SU-DHL-6 (cell line): ENCODE measurements around the gene CPA4.

Source experiments
- H2AFZ ChIP-seq: fragments of 200-600 bp; sonication (generic); 2 replicates; pipeline ENCODE4 v1.6.1; 2014; ENCODE audit warnings: low read depth, mild to moderate bottlenecking, moderate library complexity, mixed read lengths, antibody characterized with exemption, low read length; ENCODE audit not compliant: severe bottlenecking
- H3F3A ChIP-seq: fragments of 200-600 bp; shearing (Covaris generic); 2 replicates; pipeline ENCODE4 v1.6.0; 2016; ENCODE audit warnings: antibody characterized with exemption, mild to moderate bottlenecking; ENCODE audit not compliant: insufficient read depth
- H3K27ac ChIP-seq: fragments of 200-600 bp; sonication (generic); 2 replicates; pipeline ENCODE4 v1.5.1; 2016; ENCODE audit warnings: low read depth, mild to moderate bottlenecking, low read length, moderate library complexity, mixed read lengths
- H3K27me3 ChIP-seq: fragments of 200-600 bp; sonication (generic), shearing (Covaris generic); 2 replicates; pipeline ENCODE4 v1.6.0; 2014; ENCODE audit warnings: mild to moderate bottlenecking, low read length
- H3K36me3 ChIP-seq: fragments of 200-600 bp; sonication (generic); 2 replicates; pipeline ENCODE4 v1.6.1; 2014; ENCODE audit warnings: mild to moderate bottlenecking, low read length, mixed read lengths
- H3K4me2 ChIP-seq: fragments of 300-600, 200-600 bp; shearing (Covaris generic), sonication (generic); 2 replicates; pipeline ENCODE4 v1.6.0; 2014; ENCODE audit warnings: low read length, low read depth, mild to moderate bottlenecking; ENCODE audit not compliant: poor library complexity, severe bottlenecking
- H3K4me3 ChIP-seq: fragments of 200-600 bp; sonication (generic); 2 replicates; pipeline ENCODE4 v1.5.1; 2014; ENCODE audit warnings: antibody characterized with exemption, low read length, mild to moderate bottlenecking, mixed read lengths; ENCODE audit not compliant: insufficient read depth, poor library complexity, severe bottlenecking
- H3K79me2 ChIP-seq: fragments of 200-600 bp; sonication (generic); 2 replicates; pipeline ENCODE4 v1.6.1; 2014; ENCODE audit warnings: mild to moderate bottlenecking, low read length, moderate library complexity; ENCODE audit not compliant: insufficient read depth
- H3K9ac ChIP-seq: fragments of 200-600 bp; sonication (generic); 2 replicates; pipeline ENCODE4 v1.7.0; 2014; ENCODE audit warnings: mild to moderate bottlenecking, low read length
- H3K9me2 ChIP-seq: fragments of 200-600 bp; sonication (generic); replicated peaks from 2 replicates; pipeline ENCODE4 v1.6.1; 2014; ENCODE audit warnings: low read length; ENCODE audit not compliant: insufficient read depth
- H3K9me3 ChIP-seq: fragments of 200-600 bp; sonication (generic); 2 replicates; pipeline ENCODE4 v1.6.1; 2014; ENCODE audit warnings: low read length, mixed read lengths; ENCODE audit not compliant: insufficient read depth
- H4K20me1 ChIP-seq: fragments of 200-600 bp; sonication (generic); 2 replicates; pipeline ENCODE4 v1.6.1; 2014; ENCODE audit warnings: low read depth, mild to moderate bottlenecking, antibody characterized with exemption, low read length, moderate library complexity, mixed read lengths
- EZH2phosphoT487 ChIP-seq: fragments of 200-600 bp; sonication (generic), shearing (Covaris generic); conservative IDR thresholded peaks from 2 replicates; pipeline ENCODE4 v1.6.1; 2018; ENCODE audit warnings: mild to moderate bottlenecking, antibody characterized with exemption, low read length, moderate library complexity, mixed read lengths
- TF ChIP-seq, protein P1 (sequence below): fragments of 200-600 bp; sonication (generic); IDR thresholded peaks from one replicate; pipeline ENCODE4 v1.5.1; 2017; ENCODE audit warnings: antibody characterized with exemption, mild to moderate bottlenecking, low read length, moderate library complexity; ENCODE audit not compliant: insufficient read depth, poor library complexity, severe bottlenecking

CPA4 gene

DNA sequence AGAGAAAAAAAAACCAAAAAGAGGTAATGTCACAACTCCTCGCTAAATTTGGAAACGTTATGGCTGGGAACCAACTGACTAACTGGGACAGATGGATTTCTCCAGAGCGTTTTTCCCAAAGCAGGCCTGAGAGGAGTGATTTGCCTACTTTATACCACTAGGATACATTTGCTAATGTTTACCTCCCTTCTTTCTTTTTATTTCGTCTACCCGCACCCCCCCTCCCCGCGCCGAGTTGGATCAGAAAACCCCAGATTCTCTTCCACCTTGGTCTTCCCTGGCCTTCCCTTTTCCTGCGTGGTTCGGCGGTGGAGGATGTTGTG lies 19.1 kb upstream of the CPA4 start:
- Histone ChIP-seq H3K4me2 (no peak overlapping the region), H3K9me2 (no peaks in the 10 kb centered on the region), H3K9me3 (no peaks in the 10 kb centered on the region), H3K27ac (no peak overlapping the region), H3K9ac (no peak overlapping the region), H3K79me2 (no peaks in the 10 kb centered on the region), H3K4me3 (no peak overlapping the region), H3K36me3 (no peaks in the 10 kb centered on the region), H3K27me3 (no peaks in the 10 kb centered on the region), H3F3A (no peaks in the 10 kb centered on the region), H4K20me1 (no peaks in the 10 kb centered on the region), H2AFZ (no peak overlapping the region)
- TF ChIP-seq EZH2phosphoT487: no peak
- TF ChIP-seq, protein P1, sequence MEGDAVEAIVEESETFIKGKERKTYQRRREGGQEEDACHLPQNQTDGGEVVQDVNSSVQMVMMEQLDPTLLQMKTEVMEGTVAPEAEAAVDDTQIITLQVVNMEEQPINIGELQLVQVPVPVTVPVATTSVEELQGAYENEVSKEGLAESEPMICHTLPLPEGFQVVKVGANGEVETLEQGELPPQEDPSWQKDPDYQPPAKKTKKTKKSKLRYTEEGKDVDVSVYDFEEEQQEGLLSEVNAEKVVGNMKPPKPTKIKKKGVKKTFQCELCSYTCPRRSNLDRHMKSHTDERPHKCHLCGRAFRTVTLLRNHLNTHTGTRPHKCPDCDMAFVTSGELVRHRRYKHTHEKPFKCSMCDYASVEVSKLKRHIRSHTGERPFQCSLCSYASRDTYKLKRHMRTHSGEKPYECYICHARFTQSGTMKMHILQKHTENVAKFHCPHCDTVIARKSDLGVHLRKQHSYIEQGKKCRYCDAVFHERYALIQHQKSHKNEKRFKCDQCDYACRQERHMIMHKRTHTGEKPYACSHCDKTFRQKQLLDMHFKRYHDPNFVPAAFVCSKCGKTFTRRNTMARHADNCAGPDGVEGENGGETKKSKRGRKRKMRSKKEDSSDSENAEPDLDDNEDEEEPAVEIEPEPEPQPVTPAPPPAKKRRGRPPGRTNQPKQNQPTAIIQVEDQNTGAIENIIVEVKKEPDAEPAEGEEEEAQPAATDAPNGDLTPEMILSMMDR: no peak

- H3K4me2 ChIP-seq: no peak overlapping the region
- no peak overlapping the region for H3K9ac ChIP-seq
These were observed 18.7 kb upstream of the CPA4 start for GRCh38 chr7:130274296-130274695.

GRCh38 chr7:130274983-130275591 lies 17.9 kb upstream of the CPA4 start:
- TF ChIP-seq, protein P1: no peak
- no peak for TF ChIP-seq EZH2phosphoT487
- Histone ChIP-seq H3K4me2 (no peak overlapping the region), H3K79me2 (no peaks in the 10 kb centered on the region)

More at GRCh38 chr7:130274296-130274695, 18.7 kb upstream of the CPA4 start:
- Histone ChIP-seq H3K27ac (no peak overlapping the region), H3K4me3 (no peak overlapping the region), H3F3A (no peaks in the 10 kb centered on the region), H3K9me3 (no peaks in the 10 kb centered on the region), H3K36me3 (no peaks in the 10 kb centered on the region), H2AFZ (no peak overlapping the region), H3K79me2 (no peaks in the 10 kb centered on the region), H4K20me1 (no peaks in the 10 kb centered on the region), H3K9me2 (no peaks in the 10 kb centered on the region), H3K27me3 (no peaks in the 10 kb centered on the region)
- no peak for TF ChIP-seq EZH2phosphoT487
- TF ChIP-seq, protein P1: no peak

More at GRCh38 chr7:130274983-130275591, 17.9 kb upstream of the CPA4 start:
- no peak overlapping the region for H2AFZ ChIP-seq
- no peaks in the 10 kb centered on the region for H3K9me3 ChIP-seq
- H3K9me2 ChIP-seq: no peaks in the 10 kb centered on the region
- H3F3A ChIP-seq: no peaks in the 10 kb centered on the region
- H3K27ac ChIP-seq: no peak overlapping the region
- no peak overlapping the region for H3K9ac ChIP-seq
- no peaks in the 10 kb centered on the region for H4K20me1 ChIP-seq
- H3K4me3 ChIP-seq: no peak overlapping the region
- H3K36me3 ChIP-seq: no peaks in the 10 kb centered on the region
- no peaks in the 10 kb centered on the region for H3K27me3 ChIP-seq
